ENCODE data around the gene PCNX1. TPM values are rescaled to one million over a fixed set of nuclear protein-coding genes. Genes with fewer than 3 reads are reported as not detected.

The PCNX1 gene
- total RNA-seq, 2 donors from 2014 or later: 52.3 to 85.9 TPM

GRCh38 chr14:71137536-71138447 is 230.5 kb downstream of the PCNX1 start:
- H3K9me3 ChIP-seq: no peaks in the 10 kb centered on the region
- H3K4me1 ChIP-seq (ENCODE audit: control insufficient read depth in 1 of 2, low read depth in 2 of 2): no peaks in the 10 kb centered on the region
- ATAC-seq (ENCODE audit: insufficient number of reproducible peaks, low FRiP score, low read depth): no peak
- no peaks in the 10 kb centered on the region for H3K36me3 ChIP-seq
- no peaks in the 10 kb centered on the region for H3K27me3 ChIP-seq (replicated peaks; ENCODE audit: insufficient read depth)
- no peak for DNase-seq (ENCODE audit: low spot score)
- no peak for TF ChIP-seq CTCF (IDR thresholded peaks at IDR 0.05)
- H3K4me3 ChIP-seq: no peak overlapping the region
- H3K27ac ChIP-seq: no peak overlapping the region

GRCh38 chr14:71138448-71139293 is 231.4 kb downstream of the PCNX1 start:
- no peaks in the 10 kb centered on the region for H3K27me3 ChIP-seq (replicated peaks; ENCODE audit: insufficient read depth)
- no peaks in the 10 kb centered on the region for H3K4me1 ChIP-seq (ENCODE audit: control insufficient read depth in 1 of 2, low read depth in 2 of 2)
- H3K4me3 ChIP-seq: peak overlapping the region; percentile 40
- DNase-seq (ENCODE audit: low spot score) (no peak), ATAC-seq (ENCODE audit: insufficient number of reproducible peaks, low FRiP score, low read depth) (peak; percentile 41)
- peak; percentile 92 for TF ChIP-seq CTCF (IDR thresholded peaks at IDR 0.05)
- no peak overlapping the region for H3K27ac ChIP-seq
- no peaks in the 10 kb centered on the region for H3K36me3 ChIP-seq
- H3K9me3 ChIP-seq: no peaks in the 10 kb centered on the region

- no peak for ATAC-seq (ENCODE audit: insufficient number of reproducible peaks, low FRiP score, low read depth)
- Histone ChIP-seq H3K9me3 (no peaks in the 10 kb centered on the region), H3K36me3 (no peaks in the 10 kb centered on the region), H3K4me3 (peak overlapping the region; percentile 40), H3K4me1 (ENCODE audit: control insufficient read depth in 1 of 2, low read depth in 2 of 2) (no peaks in the 10 kb centered on the region), H3K27me3 (replicated peaks; ENCODE audit: insufficient read depth) (no peaks in the 10 kb centered on the region), H3K27ac (no peak overlapping the region)
- TF ChIP-seq CTCF (IDR thresholded peaks at IDR 0.05): peak; percentile 31
- DNase-seq (ENCODE audit: low spot score): no peak
Observed at GRCh38 chr14:71139294-71139946, 232.2 kb downstream of the PCNX1 start.

- no peaks in the 10 kb centered on the region for H3K4me1 ChIP-seq (ENCODE audit: control insufficient read depth in 1 of 2, low read depth in 2 of 2)
- no peaks in the 10 kb centered on the region for H3K27me3 ChIP-seq (replicated peaks; ENCODE audit: insufficient read depth)
- no peak for TF ChIP-seq CTCF (IDR thresholded peaks at IDR 0.05)
- H3K27ac ChIP-seq: no peak overlapping the region
- no peak overlapping the region for H3K4me3 ChIP-seq
- no peaks in the 10 kb centered on the region for H3K9me3 ChIP-seq
- ATAC-seq (ENCODE audit: insufficient number of reproducible peaks, low FRiP score, low read depth) (no peak), DNase-seq (ENCODE audit: low spot score) (no peak)
- H3K36me3 ChIP-seq: no peaks in the 10 kb centered on the region
Observed at GRCh38 chr14:71140157-71140556, 232.9 kb downstream of the PCNX1 start.
